ENCODE measurements around the gene VRK1. TPM values are rescaled to one million over a fixed set of nuclear protein-coding genes. Genes with fewer than 3 reads are reported as not detected.

The VRK1 gene
- total and polyA plus RNA-seq, 2 of the 8 experiments (the other 6 are each of a cell fraction or from before 2014, with no cell fraction given): 24.2 to 64.8 TPM

DNA sequence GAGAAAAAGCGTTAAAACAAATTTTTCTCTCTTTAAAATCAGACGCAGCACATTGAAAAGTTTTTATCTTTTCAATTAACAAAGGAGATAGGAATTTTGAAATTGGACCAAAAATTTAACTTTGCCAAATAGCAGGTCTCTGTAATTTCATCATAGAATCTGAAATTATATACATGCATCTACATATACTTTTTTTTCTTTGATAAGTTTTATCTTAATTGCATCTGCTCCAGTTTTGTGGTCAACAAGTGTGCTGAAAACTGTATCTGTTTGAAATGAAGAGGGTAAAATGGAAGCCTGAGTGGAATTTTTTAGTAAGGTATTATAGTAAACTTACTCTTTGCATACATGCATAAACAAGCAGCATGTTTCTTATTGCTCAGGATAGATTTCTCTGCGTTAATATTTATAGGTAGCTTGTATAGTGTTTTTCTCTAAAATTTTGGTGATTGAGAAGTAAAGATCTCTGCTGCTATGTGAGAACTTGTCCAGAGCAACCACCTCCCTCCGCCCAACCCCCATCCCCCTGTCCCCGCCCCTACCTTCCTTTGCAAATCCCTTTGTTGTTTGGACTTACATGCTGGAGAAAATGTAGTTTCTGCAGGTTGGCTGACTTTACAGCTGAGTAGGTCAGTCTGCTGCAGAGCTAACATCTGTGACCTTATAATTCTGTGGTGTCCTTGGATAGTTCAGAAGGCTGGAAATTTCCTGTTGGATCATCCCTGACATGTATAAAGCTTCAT lies 64.6 kb downstream of the VRK1 start (continued):
- TF ChIP-seq, protein P1, sequence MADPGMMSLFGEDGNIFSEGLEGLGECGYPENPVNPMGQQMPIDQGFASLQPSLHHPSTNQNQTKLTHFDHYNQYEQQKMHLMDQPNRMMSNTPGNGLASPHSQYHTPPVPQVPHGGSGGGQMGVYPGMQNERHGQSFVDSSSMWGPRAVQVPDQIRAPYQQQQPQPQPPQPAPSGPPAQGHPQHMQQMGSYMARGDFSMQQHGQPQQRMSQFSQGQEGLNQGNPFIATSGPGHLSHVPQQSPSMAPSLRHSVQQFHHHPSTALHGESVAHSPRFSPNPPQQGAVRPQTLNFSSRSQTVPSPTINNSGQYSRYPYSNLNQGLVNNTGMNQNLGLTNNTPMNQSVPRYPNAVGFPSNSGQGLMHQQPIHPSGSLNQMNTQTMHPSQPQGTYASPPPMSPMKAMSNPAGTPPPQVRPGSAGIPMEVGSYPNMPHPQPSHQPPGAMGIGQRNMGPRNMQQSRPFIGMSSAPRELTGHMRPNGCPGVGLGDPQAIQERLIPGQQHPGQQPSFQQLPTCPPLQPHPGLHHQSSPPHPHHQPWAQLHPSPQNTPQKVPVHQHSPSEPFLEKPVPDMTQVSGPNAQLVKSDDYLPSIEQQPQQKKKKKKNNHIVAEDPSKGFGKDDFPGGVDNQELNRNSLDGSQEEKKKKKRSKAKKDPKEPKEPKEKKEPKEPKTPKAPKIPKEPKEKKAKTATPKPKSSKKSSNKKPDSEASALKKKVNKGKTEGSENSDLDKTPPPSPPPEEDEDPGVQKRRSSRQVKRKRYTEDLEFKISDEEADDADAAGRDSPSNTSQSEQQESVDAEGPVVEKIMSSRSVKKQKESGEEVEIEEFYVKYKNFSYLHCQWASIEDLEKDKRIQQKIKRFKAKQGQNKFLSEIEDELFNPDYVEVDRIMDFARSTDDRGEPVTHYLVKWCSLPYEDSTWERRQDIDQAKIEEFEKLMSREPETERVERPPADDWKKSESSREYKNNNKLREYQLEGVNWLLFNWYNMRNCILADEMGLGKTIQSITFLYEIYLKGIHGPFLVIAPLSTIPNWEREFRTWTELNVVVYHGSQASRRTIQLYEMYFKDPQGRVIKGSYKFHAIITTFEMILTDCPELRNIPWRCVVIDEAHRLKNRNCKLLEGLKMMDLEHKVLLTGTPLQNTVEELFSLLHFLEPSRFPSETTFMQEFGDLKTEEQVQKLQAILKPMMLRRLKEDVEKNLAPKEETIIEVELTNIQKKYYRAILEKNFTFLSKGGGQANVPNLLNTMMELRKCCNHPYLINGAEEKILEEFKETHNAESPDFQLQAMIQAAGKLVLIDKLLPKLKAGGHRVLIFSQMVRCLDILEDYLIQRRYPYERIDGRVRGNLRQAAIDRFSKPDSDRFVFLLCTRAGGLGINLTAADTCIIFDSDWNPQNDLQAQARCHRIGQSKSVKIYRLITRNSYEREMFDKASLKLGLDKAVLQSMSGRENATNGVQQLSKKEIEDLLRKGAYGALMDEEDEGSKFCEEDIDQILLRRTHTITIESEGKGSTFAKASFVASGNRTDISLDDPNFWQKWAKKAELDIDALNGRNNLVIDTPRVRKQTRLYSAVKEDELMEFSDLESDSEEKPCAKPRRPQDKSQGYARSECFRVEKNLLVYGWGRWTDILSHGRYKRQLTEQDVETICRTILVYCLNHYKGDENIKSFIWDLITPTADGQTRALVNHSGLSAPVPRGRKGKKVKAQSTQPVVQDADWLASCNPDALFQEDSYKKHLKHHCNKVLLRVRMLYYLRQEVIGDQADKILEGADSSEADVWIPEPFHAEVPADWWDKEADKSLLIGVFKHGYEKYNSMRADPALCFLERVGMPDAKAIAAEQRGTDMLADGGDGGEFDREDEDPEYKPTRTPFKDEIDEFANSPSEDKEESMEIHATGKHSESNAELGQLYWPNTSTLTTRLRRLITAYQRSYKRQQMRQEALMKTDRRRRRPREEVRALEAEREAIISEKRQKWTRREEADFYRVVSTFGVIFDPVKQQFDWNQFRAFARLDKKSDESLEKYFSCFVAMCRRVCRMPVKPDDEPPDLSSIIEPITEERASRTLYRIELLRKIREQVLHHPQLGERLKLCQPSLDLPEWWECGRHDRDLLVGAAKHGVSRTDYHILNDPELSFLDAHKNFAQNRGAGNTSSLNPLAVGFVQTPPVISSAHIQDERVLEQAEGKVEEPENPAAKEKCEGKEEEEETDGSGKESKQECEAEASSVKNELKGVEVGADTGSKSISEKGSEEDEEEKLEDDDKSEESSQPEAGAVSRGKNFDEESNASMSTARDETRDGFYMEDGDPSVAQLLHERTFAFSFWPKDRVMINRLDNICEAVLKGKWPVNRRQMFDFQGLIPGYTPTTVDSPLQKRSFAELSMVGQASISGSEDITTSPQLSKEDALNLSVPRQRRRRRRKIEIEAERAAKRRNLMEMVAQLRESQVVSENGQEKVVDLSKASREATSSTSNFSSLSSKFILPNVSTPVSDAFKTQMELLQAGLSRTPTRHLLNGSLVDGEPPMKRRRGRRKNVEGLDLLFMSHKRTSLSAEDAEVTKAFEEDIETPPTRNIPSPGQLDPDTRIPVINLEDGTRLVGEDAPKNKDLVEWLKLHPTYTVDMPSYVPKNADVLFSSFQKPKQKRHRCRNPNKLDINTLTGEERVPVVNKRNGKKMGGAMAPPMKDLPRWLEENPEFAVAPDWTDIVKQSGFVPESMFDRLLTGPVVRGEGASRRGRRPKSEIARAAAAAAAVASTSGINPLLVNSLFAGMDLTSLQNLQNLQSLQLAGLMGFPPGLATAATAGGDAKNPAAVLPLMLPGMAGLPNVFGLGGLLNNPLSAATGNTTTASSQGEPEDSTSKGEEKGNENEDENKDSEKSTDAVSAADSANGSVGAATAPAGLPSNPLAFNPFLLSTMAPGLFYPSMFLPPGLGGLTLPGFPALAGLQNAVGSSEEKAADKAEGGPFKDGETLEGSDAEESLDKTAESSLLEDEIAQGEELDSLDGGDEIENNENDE (IDR thresholded peaks at IDR 0.05; ENCODE audit: insufficient replicate concordance, low read length): no peak
- TF ChIP-seq SP4 (IDR thresholded peaks at IDR 0.05; ENCODE audit: low read length) (no peak), HDAC6 (IDR thresholded peaks at IDR 0.05; ENCODE audit: low read depth, low read length) (no peak), JUN (IDR thresholded peaks at IDR 0.05; ENCODE audit: low read depth, low read length) (no peak), SIX5 (IDR thresholded peaks at IDR 0.05; ENCODE audit: low read depth, low read length) (no peak), BACH1 (IDR thresholded peaks at IDR 0.05; ENCODE audit: low read length) (no peak), PHF8 (conservative IDR thresholded peaks at IDR 0.05; ENCODE audit: low read depth, low read length) (no peak), TAF1 (IDR thresholded peaks at IDR 0.05; ENCODE audit: low read depth, low read length) (no peak), POLR2A (IDR thresholded peaks at IDR 0.05; ENCODE audit: control extremely low read depth in 1 of 2, low read depth in 2 of 2, low read length in 2 of 2) (no peak), POLR2AphosphoS5 (IDR thresholded peaks at IDR 0.05; ENCODE audit: low read depth, low read length) (no peak)
- TF ChIP-seq, protein P2, sequence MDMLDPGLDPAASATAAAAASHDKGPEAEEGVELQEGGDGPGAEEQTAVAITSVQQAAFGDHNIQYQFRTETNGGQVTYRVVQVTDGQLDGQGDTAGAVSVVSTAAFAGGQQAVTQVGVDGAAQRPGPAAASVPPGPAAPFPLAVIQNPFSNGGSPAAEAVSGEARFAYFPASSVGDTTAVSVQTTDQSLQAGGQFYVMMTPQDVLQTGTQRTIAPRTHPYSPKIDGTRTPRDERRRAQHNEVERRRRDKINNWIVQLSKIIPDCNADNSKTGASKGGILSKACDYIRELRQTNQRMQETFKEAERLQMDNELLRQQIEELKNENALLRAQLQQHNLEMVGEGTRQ (IDR thresholded peaks at IDR 0.05; ENCODE audit: low read length): no peak

All from H1 (cell line).